Activated CD4-positive, alpha-beta T cell treated with anti-CD3 and anti-CD28 coated beads, Interleukin-2, amount 50 U/mL, for 24 hours (primary cell): ENCODE results near the gene APOL6.

ENCODE experiments used
- DNase-seq, 2 donors: peaks; one replicate each; pipeline ENCODE4 v3.0.0-alpha.2; 2020; ENCODE audit warnings: low read depth in 1 of 2, low spot score in 1 of 2

Gene APOL6, protein sequence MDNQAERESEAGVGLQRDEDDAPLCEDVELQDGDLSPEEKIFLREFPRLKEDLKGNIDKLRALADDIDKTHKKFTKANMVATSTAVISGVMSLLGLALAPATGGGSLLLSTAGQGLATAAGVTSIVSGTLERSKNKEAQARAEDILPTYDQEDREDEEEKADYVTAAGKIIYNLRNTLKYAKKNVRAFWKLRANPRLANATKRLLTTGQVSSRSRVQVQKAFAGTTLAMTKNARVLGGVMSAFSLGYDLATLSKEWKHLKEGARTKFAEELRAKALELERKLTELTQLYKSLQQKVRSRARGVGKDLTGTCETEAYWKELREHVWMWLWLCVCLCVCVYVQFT

GRCh38 chr22:35648066-35649025 is at the start of gene APOL6:
TSS of gene APOL6 (plus strand) at chr22:35648446. CDS start at chr22:35656426, 7,980 bp downstream.
- peak; percentile 47 to 63 for DNase-seq

DNA sequence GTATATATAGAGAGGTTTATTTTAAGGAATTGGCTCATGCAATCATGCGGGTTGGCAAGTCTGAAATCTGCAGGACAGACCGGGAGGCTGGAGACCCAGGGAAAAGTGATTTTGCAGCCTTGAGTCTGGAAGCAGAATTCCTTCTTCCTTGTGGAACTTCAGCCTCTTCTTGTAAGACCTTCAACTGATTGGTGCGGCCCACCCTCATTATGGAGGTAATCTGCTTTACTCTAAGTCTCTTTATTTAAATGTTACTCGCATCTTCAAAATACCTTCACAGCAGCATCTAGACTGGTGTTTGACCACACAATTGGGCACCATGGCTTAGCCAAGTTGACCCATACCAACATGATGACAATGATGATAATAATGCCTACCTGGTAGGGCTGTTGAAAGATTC is 48.9 kb upstream of the APOL6 start:
- no peak for DNase-seq

DNA sequence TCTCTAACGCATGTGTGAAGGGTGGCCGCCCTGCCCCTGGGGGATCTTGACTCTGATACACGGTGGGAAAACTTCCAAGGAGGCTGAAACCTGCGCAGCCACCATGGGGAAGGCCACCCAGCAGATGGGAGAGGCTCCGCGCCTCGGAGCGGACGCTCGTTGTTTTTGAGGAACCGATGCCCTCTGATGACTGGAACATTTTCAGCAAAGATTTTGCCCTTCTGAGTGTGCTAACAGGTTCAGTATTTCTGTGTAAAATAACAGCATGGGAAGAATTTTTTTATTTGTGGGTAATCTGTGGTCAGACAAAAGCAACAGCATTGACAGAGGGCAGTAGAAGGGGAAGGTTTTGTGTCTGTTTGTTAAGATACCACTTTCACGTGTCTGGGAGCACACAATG is 47.8 kb upstream of the APOL6 start:
- no peak for DNase-seq

- no peak for DNase-seq
These were observed 47.1 kb upstream of the APOL6 start for GRCh38 chr22:35601013-35601580.

- no peak for DNase-seq
These were observed 46.3 kb upstream of the APOL6 start for GRCh38 chr22:35601743-35602615.

DNA sequence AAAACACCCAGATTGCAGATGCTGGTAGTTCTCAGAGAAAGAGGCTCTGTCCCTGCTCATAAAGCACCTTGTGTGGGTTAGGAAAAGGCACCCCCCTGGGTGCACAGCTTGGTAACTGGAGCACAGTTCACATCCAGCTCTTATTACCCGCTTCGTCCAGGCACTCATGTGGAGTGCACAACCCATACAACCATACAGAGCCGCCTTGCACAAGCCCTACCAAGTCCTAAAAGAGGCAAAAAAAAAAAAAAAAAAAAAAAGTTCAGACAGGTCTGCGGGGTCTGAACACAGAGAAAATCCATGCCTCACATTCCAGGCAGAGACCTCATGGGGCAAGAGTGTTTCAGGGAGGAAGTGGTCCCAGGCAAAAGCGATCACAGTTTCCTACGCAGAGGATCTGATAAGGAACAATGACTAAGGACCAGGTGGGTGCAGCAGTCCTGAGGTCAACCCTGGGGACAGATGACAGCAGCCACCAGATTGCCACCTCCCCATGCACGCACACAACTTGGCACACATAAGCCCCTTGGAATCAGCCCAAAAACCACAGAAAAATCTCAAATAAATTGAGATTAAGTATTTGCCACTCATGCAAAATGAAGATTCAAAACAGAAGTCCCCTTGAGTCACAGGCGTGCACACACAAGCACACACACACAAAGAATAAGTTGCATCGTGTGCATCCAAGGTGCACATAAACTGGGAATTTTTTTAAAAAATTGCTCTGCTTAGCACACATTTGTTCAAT is 43.5 kb upstream of the APOL6 start:
- DNase-seq, result no peak

- no peak for DNase-seq
These were observed 42.9 kb upstream of the APOL6 start for GRCh38 chr22:35605369-35605680.

- DNase-seq, result no peak
These were observed 42.3 kb upstream of the APOL6 start for GRCh38 chr22:35605851-35606481.

GRCh38 chr22:35606916-35607315 is 41.3 kb upstream of the APOL6 start:
- no peak for DNase-seq

DNA sequence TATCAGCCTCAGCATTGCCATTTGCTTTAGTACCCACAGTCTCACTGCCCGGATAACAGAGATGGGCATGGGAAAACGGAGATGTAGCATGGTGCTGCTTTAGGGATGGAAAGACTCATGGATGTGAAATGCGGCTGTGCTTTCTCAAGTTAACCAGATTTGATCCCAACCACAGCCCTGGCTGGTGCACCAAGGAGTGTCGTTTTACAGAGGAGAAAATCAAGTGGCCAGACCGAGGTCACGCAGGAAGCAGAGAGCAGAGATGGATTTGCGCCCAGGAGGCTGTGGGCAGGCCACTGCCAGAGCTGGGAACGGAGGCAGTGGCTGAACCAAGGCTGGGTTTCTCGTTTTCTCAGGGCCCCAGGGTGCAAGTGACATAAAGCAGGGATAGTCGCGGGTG is 40.2 kb upstream of the APOL6 start:
- no peak for DNase-seq

GRCh38 chr22:35609261-35609660 is 39.0 kb upstream of the APOL6 start:
- no peak for DNase-seq

DNA sequence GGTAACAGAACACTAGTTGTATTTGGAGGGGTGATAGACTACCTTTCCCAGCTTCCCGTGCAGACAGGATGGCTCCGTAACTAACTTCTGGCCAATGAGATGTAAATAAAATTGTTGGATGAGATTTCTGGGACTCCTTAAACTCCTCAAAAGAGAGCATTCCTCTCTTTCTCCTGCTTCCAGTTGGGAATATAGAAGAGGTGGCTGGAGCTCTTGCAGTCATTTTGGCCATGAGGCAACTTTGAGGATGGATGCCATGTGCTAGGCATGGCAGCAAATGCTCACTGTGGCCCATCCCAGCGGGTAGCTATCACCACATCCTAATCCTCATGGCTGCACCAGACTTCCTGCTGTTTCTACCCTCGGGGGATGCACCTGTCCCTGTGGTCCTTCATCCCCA is 38.5 kb upstream of the APOL6 start:
- DNase-seq, result no peak

DNA sequence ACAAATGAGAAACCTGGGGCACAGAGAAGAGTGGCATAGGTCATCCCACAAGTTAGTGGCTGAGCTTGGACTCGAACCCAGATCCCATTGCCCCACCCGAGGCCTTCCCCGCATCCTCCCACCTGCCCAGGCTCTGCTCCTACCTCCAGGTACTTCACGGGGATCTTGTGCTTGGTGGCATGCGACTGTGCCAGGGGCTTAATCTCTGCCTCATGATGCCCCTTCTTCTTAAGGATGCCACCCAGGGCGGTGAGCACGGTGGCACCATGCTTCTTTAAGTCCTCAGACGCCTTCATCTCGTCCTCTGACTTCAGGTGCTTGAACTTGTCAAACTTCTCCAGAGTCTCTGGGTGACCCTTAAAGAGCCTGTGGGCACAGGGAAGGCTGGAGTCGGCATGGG is 37.5 kb upstream of the APOL6 start:
- no peak for DNase-seq

- DNase-seq, result no peak
These were observed 36.9 kb upstream of the APOL6 start for GRCh38 chr22:35611200-35611890.

- DNase-seq, result no peak
These were observed 36.2 kb upstream of the APOL6 start for GRCh38 chr22:35611891-35612576.

DNA sequence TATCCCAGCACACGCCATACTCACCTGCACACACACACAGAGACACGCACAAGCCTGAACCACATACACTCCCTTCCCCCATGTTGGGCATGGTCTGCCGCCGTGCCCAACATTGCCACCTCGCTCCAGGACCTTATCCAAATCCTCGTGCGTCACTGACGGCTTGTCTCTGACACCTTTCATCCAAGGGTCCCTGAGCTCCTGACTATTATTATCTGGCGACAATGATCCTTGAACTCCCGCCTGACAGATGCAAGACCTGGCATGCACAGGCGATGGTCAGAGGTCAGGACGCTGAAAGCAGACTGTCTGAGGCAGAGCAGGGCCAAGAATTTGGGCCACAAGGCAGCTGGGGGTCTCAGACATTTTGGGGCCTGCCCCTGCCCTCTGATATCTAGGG is 35.3 kb upstream of the APOL6 start:
- DNase-seq, result no peak

DNA sequence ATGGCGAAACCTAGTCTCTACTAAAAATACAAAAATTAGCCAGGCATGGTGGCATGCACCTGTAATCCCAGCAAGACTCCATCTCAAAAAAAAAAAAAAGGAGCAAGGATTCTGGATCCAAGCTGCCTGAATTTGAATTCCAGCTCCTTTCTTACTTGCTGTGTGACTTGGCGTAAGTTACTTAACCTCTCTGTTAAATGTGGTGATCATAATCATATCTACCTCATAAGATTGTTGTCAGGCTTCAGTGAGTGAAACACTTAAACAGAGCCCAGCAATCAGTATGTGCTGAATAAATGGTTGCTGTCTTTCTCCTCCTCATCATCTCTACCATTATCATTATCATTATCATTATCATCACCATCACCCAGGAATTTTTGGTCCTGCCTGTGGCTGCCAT is 33.8 kb upstream of the APOL6 start:
- no peak for DNase-seq

GRCh38 chr22:35615156-35615555 is 33.1 kb upstream of the APOL6 start:
- DNase-seq, result no peak

DNA sequence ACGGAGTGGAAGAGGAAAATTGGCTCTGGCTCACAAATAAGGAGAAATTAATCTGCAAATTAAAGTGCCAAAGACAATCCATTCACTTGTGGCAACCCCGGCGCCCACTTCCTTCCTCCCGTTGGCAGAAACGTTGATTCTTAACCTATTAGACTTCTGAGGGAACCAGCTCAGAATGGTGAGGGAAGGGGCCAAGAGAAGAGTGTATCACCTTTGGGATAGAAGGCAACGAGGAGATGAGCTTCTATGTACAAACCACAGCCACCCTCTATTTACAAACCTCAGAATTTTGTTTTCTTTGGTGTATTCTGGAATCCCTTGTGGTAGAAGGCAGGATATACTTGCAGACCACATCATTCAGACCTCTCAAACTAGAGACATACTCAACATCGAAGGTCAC is 32.2 kb upstream of the APOL6 start:
- no peak for DNase-seq
